IMR-90 (cell line): ENCODE data around the gene EIF4G3.

Source experiments
- BHLHE40 ChIP-seq: fragments of 150-350 bp; IDR thresholded peaks from 2 replicates; pipeline ENCODE4 v1.6.1; 2016; ENCODE audit warnings: mild to moderate bottlenecking, low read depth, low read length
- CEBPB ChIP-seq: IDR thresholded peaks from 2 replicates; pipeline ENCODE4 v1.6.1; 2012; ENCODE audit warnings: low read depth, low read length, improper control_type of control experiment
- CHD1 ChIP-seq: IDR thresholded peaks from 2 replicates; pipeline ENCODE4 v1.6.1; 2012; ENCODE audit warnings: low read depth, low read length, improper control_type of control experiment
- MAFK ChIP-seq: IDR thresholded peaks from 2 replicates; pipeline ENCODE4 v1.6.1; 2012; ENCODE audit warnings: low read depth, low read length, improper control_type of control experiment
- MAZ ChIP-seq: IDR thresholded peaks from 2 replicates; pipeline ENCODE4 v1.6.1; 2012; ENCODE audit warnings: low read depth, mild to moderate bottlenecking, low read length, improper control_type of control experiment, moderate library complexity, borderline replicate concordance
- MXI1 ChIP-seq: IDR thresholded peaks from 2 replicates; pipeline ENCODE4 v1.6.1; 2012; ENCODE audit warnings: low read depth, mild to moderate bottlenecking, low read length, moderate library complexity, borderline replicate concordance
- POLR2A ChIP-seq: IDR thresholded peaks from 2 replicates; pipeline ENCODE4 v1.6.1; 2012; ENCODE audit warnings: mild to moderate bottlenecking, low read depth, low read length
- RAD21 ChIP-seq: IDR thresholded peaks from 2 replicates; pipeline ENCODE4 v1.6.1; 2012; ENCODE audit warnings: low read length, improper control_type of control experiment
- RCOR1 ChIP-seq: IDR thresholded peaks from 2 replicates; pipeline ENCODE4 v1.6.1; 2012; ENCODE audit warnings: mild to moderate bottlenecking, low read length, improper control_type of control experiment; ENCODE audit not compliant: insufficient replicate concordance
- RFX5 ChIP-seq: IDR thresholded peaks from 2 replicates; pipeline ENCODE4 v1.8.0; 2012; ENCODE audit warnings: low read depth, mild to moderate bottlenecking, low read length, moderate library complexity
- SMC3 ChIP-seq: fragments of 150-350 bp; IDR thresholded peaks from 2 replicates; pipeline ENCODE4 v1.6.1; 2016; ENCODE audit warnings: low read depth, mild to moderate bottlenecking, antibody characterized with exemption, low read length, moderate library complexity
- TF ChIP-seq, protein P1 (sequence below): conservative IDR thresholded peaks from 2 replicates; pipeline ENCODE4 v1.5.1; 2012; ENCODE audit warnings: mild to moderate bottlenecking, low read depth, low read length, improper control_type of control experiment
- TF ChIP-seq, protein P2 (sequence below): fragments of 150-350 bp; IDR thresholded peaks from 2 replicates; pipeline ENCODE4 v1.6.1; 2016; ENCODE audit warnings: low read depth, mild to moderate bottlenecking, low read length, moderate library complexity, borderline replicate concordance
- TF ChIP-seq, protein P3 (sequence below): fragments of 150-350 bp; IDR thresholded peaks from 2 replicates; pipeline ENCODE4 v1.6.1; 2017; ENCODE audit warnings: mild to moderate bottlenecking, antibody characterized with exemption, low read length, low read depth

DNA sequence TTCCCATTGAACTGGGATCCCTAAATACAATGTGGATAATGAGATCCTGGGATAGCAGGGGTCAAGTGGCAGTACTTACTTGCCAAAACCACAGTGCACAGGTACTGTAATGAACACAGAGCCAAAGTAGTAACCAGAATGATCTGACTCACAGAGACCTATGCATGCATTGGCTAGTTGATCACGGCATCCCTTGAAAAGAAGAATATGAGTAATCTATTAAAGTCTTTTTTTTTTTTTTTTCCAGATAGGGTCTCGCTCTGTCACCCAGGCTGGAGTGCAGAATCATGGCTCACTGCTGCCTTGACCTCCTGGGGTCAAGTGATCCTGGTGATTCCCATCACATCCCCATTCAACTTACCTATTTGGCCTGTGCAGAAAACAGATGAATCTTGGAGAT, 29.4 kb upstream of the EIF4G3 start:
- TF ChIP-seq, protein P1, sequence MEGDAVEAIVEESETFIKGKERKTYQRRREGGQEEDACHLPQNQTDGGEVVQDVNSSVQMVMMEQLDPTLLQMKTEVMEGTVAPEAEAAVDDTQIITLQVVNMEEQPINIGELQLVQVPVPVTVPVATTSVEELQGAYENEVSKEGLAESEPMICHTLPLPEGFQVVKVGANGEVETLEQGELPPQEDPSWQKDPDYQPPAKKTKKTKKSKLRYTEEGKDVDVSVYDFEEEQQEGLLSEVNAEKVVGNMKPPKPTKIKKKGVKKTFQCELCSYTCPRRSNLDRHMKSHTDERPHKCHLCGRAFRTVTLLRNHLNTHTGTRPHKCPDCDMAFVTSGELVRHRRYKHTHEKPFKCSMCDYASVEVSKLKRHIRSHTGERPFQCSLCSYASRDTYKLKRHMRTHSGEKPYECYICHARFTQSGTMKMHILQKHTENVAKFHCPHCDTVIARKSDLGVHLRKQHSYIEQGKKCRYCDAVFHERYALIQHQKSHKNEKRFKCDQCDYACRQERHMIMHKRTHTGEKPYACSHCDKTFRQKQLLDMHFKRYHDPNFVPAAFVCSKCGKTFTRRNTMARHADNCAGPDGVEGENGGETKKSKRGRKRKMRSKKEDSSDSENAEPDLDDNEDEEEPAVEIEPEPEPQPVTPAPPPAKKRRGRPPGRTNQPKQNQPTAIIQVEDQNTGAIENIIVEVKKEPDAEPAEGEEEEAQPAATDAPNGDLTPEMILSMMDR, result no peak
- TF ChIP-seq RFX5 (no peak), POLR2A (no peak), SMC3 (no peak), CHD1 (no peak), CEBPB (no peak), RAD21 (no peak), MAZ (no peak), MXI1 (no peak), MAFK (no peak), BHLHE40 (no peak), RCOR1 (no peak)
- TF ChIP-seq, protein P2, sequence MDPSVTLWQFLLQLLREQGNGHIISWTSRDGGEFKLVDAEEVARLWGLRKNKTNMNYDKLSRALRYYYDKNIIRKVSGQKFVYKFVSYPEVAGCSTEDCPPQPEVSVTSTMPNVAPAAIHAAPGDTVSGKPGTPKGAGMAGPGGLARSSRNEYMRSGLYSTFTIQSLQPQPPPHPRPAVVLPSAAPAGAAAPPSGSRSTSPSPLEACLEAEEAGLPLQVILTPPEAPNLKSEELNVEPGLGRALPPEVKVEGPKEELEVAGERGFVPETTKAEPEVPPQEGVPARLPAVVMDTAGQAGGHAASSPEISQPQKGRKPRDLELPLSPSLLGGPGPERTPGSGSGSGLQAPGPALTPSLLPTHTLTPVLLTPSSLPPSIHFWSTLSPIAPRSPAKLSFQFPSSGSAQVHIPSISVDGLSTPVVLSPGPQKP, result no peak
- TF ChIP-seq, protein P3, sequence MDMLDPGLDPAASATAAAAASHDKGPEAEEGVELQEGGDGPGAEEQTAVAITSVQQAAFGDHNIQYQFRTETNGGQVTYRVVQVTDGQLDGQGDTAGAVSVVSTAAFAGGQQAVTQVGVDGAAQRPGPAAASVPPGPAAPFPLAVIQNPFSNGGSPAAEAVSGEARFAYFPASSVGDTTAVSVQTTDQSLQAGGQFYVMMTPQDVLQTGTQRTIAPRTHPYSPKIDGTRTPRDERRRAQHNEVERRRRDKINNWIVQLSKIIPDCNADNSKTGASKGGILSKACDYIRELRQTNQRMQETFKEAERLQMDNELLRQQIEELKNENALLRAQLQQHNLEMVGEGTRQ, result no peak
